Measurements from ENCODE around the gene RAB25. TPM values are rescaled to one million over a fixed set of nuclear protein-coding genes. Genes with fewer than 3 reads are reported as not detected.

Gene RAB25
- total RNA-seq, 1 donor from 2014 or later: not detected

- no peaks in the 10 kb centered on the region for H3K36me3 Mint-ChIP-seq (ENCODE audit: low read depth)
- TF ChIP-seq CTCF (IDR thresholded peaks at IDR 0.05): no peak
- H3K4me3 Mint-ChIP-seq (ENCODE audit: unreplicated experiment): peak overlapping the region; percentile 60
- peaks cover 74% of the 10 kb centered on the region for H3K4me1 Mint-ChIP-seq (ENCODE audit: low read depth)
- no peak for DNase-seq (ENCODE audit: low spot score)
- H3K27ac Mint-ChIP-seq (ENCODE audit: unreplicated experiment): peak overlapping the region; percentile 100
- H3K27me3 Mint-ChIP-seq (ENCODE audit: low read depth): no peaks in the 10 kb centered on the region
- no peaks in the 10 kb centered on the region for H3K9me3 Mint-ChIP-seq (ENCODE audit: low read depth)
Measured at GRCh38 chr1:156104065-156104810, 43.3 kb downstream of the RAB25 start.

- Mint-ChIP-seq H3K9me3 (ENCODE audit: low read depth) (no peaks in the 10 kb centered on the region), H3K4me3 (ENCODE audit: unreplicated experiment) (peak overlapping the region; percentile 62), H3K27ac (ENCODE audit: unreplicated experiment) (peak overlapping the region; percentile 100), H3K4me1 (ENCODE audit: low read depth) (peaks cover 73% of the 10 kb centered on the region), H3K36me3 (ENCODE audit: low read depth) (no peaks in the 10 kb centered on the region), H3K27me3 (ENCODE audit: low read depth) (no peaks in the 10 kb centered on the region)
- no peak for DNase-seq (ENCODE audit: low spot score)
- peak; percentile 38 for TF ChIP-seq CTCF (IDR thresholded peaks at IDR 0.05)
Measured at GRCh38 chr1:156104861-156105832, 44.2 kb downstream of the RAB25 start.

GRCh38 chr1:156106624-156107488 is 45.9 kb downstream of the RAB25 start:
- Mint-ChIP-seq H3K4me3 (ENCODE audit: unreplicated experiment) (peak overlapping the region; percentile 53), H3K36me3 (ENCODE audit: low read depth) (no peaks in the 10 kb centered on the region), H3K4me1 (ENCODE audit: low read depth) (peaks cover 63% of the 10 kb centered on the region), H3K27me3 (ENCODE audit: low read depth) (no peaks in the 10 kb centered on the region), H3K9me3 (ENCODE audit: low read depth) (no peaks in the 10 kb centered on the region), H3K27ac (ENCODE audit: unreplicated experiment) (peak overlapping the region; percentile 100)
- TF ChIP-seq CTCF (IDR thresholded peaks at IDR 0.05): no peak
- no peak for DNase-seq (ENCODE audit: low spot score)

- DNase-seq (ENCODE audit: low spot score): no peak
- Mint-ChIP-seq H3K36me3 (ENCODE audit: low read depth) (no peaks in the 10 kb centered on the region), H3K4me3 (ENCODE audit: unreplicated experiment) (no peak overlapping the region), H3K4me1 (ENCODE audit: low read depth) (peaks cover 62% of the 10 kb centered on the region), H3K9me3 (ENCODE audit: low read depth) (no peaks in the 10 kb centered on the region), H3K27me3 (ENCODE audit: low read depth) (no peaks in the 10 kb centered on the region), H3K27ac (ENCODE audit: unreplicated experiment) (no peak overlapping the region)
- TF ChIP-seq CTCF (IDR thresholded peaks at IDR 0.05): no peak
Measured at GRCh38 chr1:156108057-156108456, 47.1 kb downstream of the RAB25 start.
